ENCODE data around the gene PHLPP2.

The PHLPP2 gene

DNA sequence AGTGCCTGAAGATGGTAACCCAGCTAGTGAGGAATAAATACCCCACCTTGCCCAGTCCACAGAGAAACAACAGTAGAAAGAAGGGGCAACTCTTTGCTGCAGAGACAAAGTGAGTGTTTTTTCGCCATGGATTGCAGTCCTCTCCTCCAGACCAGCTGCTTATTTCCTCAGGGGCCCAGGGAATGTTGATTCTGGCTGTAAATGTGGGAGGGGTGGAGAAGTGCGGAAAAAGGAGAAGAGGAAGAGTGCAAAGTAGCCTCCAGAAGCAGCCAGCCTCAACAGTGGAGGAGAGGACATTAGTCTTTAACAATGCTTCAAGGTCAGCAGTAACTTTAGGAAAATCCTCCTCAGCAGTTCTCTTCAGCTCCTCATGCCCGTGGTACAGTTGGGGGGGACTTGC is 8.1 kb upstream of the PHLPP2 start:
- no peak overlapping the region for H3K4me3 Mint-ChIP-seq
- no peaks in the 10 kb centered on the region for H3K27me3 Mint-ChIP-seq
- no peak overlapping the region for H3K27ac Mint-ChIP-seq
- peaks cover 3% of the 10 kb centered on the region for H3K4me1 Mint-ChIP-seq
- peaks cover 12% of the 10 kb centered on the region for H3K36me3 Mint-ChIP-seq
- H3K9me3 Mint-ChIP-seq: no peaks in the 10 kb centered on the region

GRCh38 chr16:71727551-71728324 is 3.2 kb upstream of the PHLPP2 start:
- Mint-ChIP-seq H3K27ac (no peak overlapping the region), H3K9me3 (no peaks in the 10 kb centered on the region), H3K27me3 (no peaks in the 10 kb centered on the region), H3K4me3 (no peak overlapping the region), H3K4me1 (peaks cover 13% of the 10 kb centered on the region), H3K36me3 (peaks cover 4% of the 10 kb centered on the region)

DNA sequence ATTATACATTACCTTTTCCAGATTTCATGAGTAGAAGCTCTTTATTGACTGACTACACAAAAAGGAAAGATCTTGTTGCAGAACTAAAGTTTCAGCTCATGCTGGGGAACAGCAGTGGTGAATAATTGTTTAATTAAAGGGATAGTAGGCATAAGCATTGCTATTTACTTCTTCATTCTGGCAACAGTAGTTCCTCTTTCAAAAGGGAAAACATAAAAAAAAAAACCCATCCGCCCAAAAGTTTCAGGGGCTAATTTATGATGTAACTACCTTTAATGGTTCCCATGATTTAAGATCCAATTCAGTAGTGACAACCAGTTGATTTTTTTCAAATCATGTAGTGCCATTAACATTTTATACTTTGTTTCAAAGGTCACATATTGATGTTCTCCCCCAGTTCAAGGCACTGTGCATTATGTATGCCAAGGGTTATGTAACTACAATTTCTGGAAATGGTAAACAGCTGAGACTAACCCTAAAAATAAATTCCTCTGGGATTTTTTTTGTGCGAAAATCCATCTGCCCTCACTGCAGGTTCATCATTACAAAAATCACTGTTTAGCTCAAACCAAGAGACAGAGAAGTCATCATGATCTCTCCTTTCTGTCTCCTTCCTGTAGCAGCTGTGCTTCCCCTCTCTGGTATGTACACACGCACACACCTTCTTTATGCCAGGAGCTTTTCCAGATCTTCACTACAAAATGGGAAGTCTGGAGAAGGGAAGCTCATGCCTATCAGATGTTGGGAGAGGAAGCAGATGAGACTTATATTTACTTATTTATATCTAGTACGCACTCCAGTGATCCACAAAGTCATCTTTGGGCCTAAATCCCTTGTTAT is 2.2 kb upstream of the PHLPP2 start:
- Mint-ChIP-seq H3K4me3 (no peak overlapping the region), H3K36me3 (no peaks in the 10 kb centered on the region), H3K4me1 (peaks cover 20% of the 10 kb centered on the region), H3K9me3 (no peaks in the 10 kb centered on the region), H3K27ac (no peak overlapping the region), H3K27me3 (no peaks in the 10 kb centered on the region)

GRCh38 chr16:71723537-71724319 is 773 bp downstream of the PHLPP2 start:
- peaks cover 18% of the 10 kb centered on the region for H3K4me1 Mint-ChIP-seq
- H3K27ac Mint-ChIP-seq: no peak overlapping the region
- peak overlapping the region; percentile 87 for H3K4me3 Mint-ChIP-seq
- H3K9me3 Mint-ChIP-seq: no peaks in the 10 kb centered on the region
- no peaks in the 10 kb centered on the region for H3K27me3 Mint-ChIP-seq
- no peaks in the 10 kb centered on the region for H3K36me3 Mint-ChIP-seq

- Mint-ChIP-seq H3K36me3 (no peaks in the 10 kb centered on the region), H3K9me3 (no peaks in the 10 kb centered on the region), H3K27me3 (no peaks in the 10 kb centered on the region)
Observed at GRCh38 chr16:71722801-71723536, 1.5 kb downstream of the PHLPP2 start.

DNA sequence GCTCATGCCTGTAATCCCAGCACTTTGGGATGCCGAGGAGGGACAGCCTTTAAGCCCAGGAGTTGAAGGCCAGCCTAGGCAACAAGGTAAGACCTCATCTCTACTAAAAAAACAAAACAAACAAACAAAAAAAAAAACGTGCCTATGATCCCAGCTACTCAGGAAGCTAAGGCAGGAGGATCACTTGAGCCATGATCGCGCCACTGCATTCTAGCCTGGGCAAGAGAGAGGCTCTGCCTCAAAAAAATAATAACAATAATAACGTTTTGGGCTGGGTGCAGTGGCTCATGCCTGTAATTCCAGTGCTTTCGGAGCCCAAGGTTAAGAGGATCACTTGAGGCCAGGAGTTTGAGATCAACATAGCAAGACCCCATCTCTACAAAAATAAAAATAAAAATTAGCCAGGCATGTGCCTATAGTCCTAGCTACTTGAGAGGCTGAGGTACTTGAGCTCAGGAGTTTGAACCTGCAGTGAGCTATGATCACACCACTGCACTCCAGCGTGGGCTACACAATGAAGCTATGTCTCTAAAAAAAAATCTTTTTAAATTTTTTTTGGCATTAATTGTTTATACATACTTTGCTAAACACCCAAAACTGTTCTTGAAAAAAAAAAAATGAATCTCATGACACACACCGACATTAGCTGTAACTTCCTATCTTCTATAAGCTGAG is 3.3 kb downstream of the PHLPP2 start:
- no peaks in the 10 kb centered on the region for H3K9me3 Mint-ChIP-seq
- no peaks in the 10 kb centered on the region for H3K36me3 Mint-ChIP-seq
- H3K4me1 Mint-ChIP-seq: peaks cover 18% of the 10 kb centered on the region
- H3K27me3 Mint-ChIP-seq: no peaks in the 10 kb centered on the region
- no peak overlapping the region for H3K4me3 Mint-ChIP-seq
- H3K27ac Mint-ChIP-seq: no peak overlapping the region

More at GRCh38 chr16:71722801-71723536, 1.5 kb downstream of the PHLPP2 start:
- Mint-ChIP-seq H3K4me3 (peak overlapping the region; percentile 95), H3K4me1 (peaks cover 18% of the 10 kb centered on the region), H3K27ac (peak overlapping the region; percentile 90)

DNA sequence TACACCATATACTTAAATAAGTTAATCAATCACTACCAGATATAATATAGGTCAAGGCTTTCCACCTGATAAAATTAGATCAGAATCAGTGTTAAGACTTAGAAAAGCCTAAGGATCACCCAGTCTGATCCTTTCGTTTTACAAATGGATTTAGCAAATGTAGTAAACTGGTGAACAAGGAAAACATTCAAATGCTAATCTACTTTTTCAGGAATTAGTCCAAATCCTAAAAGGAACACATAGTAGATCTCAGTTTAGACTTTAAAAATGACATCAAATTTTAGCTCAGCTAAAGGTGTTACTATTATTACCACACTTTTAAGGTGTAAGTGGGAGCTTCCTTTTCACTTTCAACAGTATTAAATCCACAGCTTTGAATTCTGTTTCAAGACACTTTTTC is 12.0 kb downstream of the PHLPP2 start:
- no peaks in the 10 kb centered on the region for H3K9me3 Mint-ChIP-seq
- H3K4me3 Mint-ChIP-seq: no peak overlapping the region
- H3K36me3 Mint-ChIP-seq: no peaks in the 10 kb centered on the region
- no peaks in the 10 kb centered on the region for H3K27me3 Mint-ChIP-seq
- H3K4me1 Mint-ChIP-seq: peaks cover 4% of the 10 kb centered on the region
- no peak overlapping the region for H3K27ac Mint-ChIP-seq

GRCh38 chr16:71711789-71712188 is 12.7 kb downstream of the PHLPP2 start:
- H3K36me3 Mint-ChIP-seq: no peaks in the 10 kb centered on the region
- H3K9me3 Mint-ChIP-seq: no peaks in the 10 kb centered on the region
- H3K27ac Mint-ChIP-seq: no peak overlapping the region
- peaks cover 4% of the 10 kb centered on the region for H3K4me1 Mint-ChIP-seq
- H3K27me3 Mint-ChIP-seq: no peaks in the 10 kb centered on the region
- no peak overlapping the region for H3K4me3 Mint-ChIP-seq

- H3K9me3 Mint-ChIP-seq: no peaks in the 10 kb centered on the region
- H3K4me3 Mint-ChIP-seq: no peak overlapping the region
- H3K4me1 Mint-ChIP-seq: no peaks in the 10 kb centered on the region
- H3K27me3 Mint-ChIP-seq: no peaks in the 10 kb centered on the region
- no peak overlapping the region for H3K27ac Mint-ChIP-seq
- no peaks in the 10 kb centered on the region for H3K36me3 Mint-ChIP-seq
Observed at GRCh38 chr16:71709229-71709781, 15.2 kb downstream of the PHLPP2 start.

DNA sequence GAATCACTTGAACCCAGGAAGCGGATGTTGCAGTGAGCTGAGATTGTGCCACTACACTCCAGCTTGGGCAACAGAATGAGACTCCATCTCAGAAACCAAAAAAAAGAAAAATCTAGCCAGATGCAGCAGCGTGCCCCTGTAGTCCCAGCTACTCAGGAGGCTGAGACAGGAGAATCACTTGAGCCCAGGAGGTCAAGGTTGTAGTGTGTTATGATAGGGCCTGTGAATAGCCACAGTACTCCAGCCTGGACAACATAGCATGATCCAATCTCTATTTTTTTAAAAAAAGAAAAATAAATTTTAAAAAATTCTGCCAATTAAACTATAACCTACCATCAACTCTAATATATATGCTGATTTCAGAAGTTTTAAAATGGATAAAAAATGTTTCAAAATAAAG is 15.8 kb downstream of the PHLPP2 start:
- H3K9me3 Mint-ChIP-seq: no peaks in the 10 kb centered on the region
- H3K36me3 Mint-ChIP-seq: no peaks in the 10 kb centered on the region
- H3K27ac Mint-ChIP-seq: no peak overlapping the region
- H3K4me1 Mint-ChIP-seq: no peaks in the 10 kb centered on the region
- no peaks in the 10 kb centered on the region for H3K27me3 Mint-ChIP-seq
- no peak overlapping the region for H3K4me3 Mint-ChIP-seq

- no peaks in the 10 kb centered on the region for H3K27me3 Mint-ChIP-seq
- H3K27ac Mint-ChIP-seq: no peak overlapping the region
Observed at GRCh38 chr16:71707199-71707598, 17.3 kb downstream of the PHLPP2 start.

DNA sequence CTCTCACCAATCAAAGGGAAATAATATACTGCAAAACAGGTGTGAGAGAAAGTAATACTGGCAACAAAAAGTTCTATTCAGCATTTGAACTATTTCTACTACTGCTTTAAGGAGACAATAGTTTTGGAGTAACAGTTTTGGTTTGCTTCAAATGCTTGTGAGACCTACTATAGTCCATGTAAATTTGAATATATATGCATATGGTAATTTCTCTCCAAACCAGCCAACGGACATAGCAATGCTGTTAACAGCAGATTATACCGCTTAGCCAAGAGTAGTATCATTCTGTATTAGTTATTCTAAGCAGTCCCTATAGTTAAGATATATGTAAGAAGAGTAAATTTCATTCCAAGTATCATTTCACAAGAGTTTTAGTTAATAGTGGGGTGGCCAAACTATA is 18.5 kb downstream of the PHLPP2 start:
- Mint-ChIP-seq H3K27me3 (no peaks in the 10 kb centered on the region), H3K4me3 (no peak overlapping the region), H3K4me1 (no peaks in the 10 kb centered on the region), H3K9me3 (no peaks in the 10 kb centered on the region), H3K36me3 (peaks cover 4% of the 10 kb centered on the region), H3K27ac (no peak overlapping the region)

More at GRCh38 chr16:71707199-71707598, 17.3 kb downstream of the PHLPP2 start:
- Mint-ChIP-seq H3K9me3 (no peaks in the 10 kb centered on the region), H3K36me3 (peaks cover 2% of the 10 kb centered on the region), H3K4me1 (no peaks in the 10 kb centered on the region), H3K4me3 (no peak overlapping the region)

GRCh38 chr16:71703333-71703732 is 21.2 kb downstream of the PHLPP2 start:
- H3K9me3 Mint-ChIP-seq: no peaks in the 10 kb centered on the region
- H3K27me3 Mint-ChIP-seq: no peaks in the 10 kb centered on the region
- H3K4me1 Mint-ChIP-seq: no peaks in the 10 kb centered on the region
- no peak overlapping the region for H3K4me3 Mint-ChIP-seq
- no peak overlapping the region for H3K27ac Mint-ChIP-seq
- peaks cover 4% of the 10 kb centered on the region for H3K36me3 Mint-ChIP-seq

GRCh38 chr16:71700831-71701230 is 23.7 kb downstream of the PHLPP2 start:
- peaks cover 5% of the 10 kb centered on the region for H3K4me1 Mint-ChIP-seq
- no peak overlapping the region for H3K27ac Mint-ChIP-seq
- no peak overlapping the region for H3K4me3 Mint-ChIP-seq
- H3K9me3 Mint-ChIP-seq: no peaks in the 10 kb centered on the region
- no peaks in the 10 kb centered on the region for H3K27me3 Mint-ChIP-seq
- peaks cover 6% of the 10 kb centered on the region for H3K36me3 Mint-ChIP-seq
